Ovary (tissue), 9 donors: ENCODE data around the gene C1orf167. TPM values are rescaled to one million over a fixed set of nuclear protein-coding genes. Genes with fewer than 3 reads are reported as not detected.

Experiments used
- DNase-seq, 5 donors: peaks; one replicate each; pipeline ENCODE4 v3.0.0-alpha.2; 2019 to 2020
- H3K27ac ChIP-seq, 2 donors: fragments of 200-600 bp; one replicate each; pipeline versions ENCODE4 v1.5.1 to v1.8.0; 2019 to 2022
- H3K27me3 ChIP-seq: fragments of 200-600 bp; one replicate; pipeline ENCODE4 v1.8.0; 2022
- H3K36me3 ChIP-seq: fragments of 200-600 bp; sonication (generic); one replicate; pipeline ENCODE4 v1.5.1; 2019
- H3K4me1 ChIP-seq: one replicate; pipeline ENCODE4 v1.8.1; 2013; ENCODE audit warnings: mild to moderate bottlenecking, moderate library complexity; ENCODE audit not compliant: insufficient read depth
- H3K4me3 ChIP-seq: fragments of 200-600 bp; sonication (generic); one replicate; pipeline ENCODE4 v1.5.1; 2017
- H3K9me3 ChIP-seq, 2 donors: fragments of 200-600 bp in 1 of 2; sonication (generic) in 1 of 2; one replicate each; pipeline versions ENCODE4 v1.5.1 to v1.8.1; 2013 to 2019; ENCODE audit warnings: mild to moderate bottlenecking in 1 of 2, moderate library complexity in 1 of 2
- CTCF ChIP-seq, 3 donors: fragments of 450-650 bp in 2 of 3; fragments of 200-600 bp in 1 of 3; IDR thresholded peaks; one replicate each; pipeline versions ENCODE4 v1.5.1 to v1.8.0; 2016 to 2022; ENCODE audit warnings: antibody characterized with exemption in 3 of 3, mild to moderate bottlenecking in 1 of 3
- EP300 ChIP-seq: sonication (generic); formaldehyde crosslinking; IDR thresholded peaks from one replicate; pipeline ENCODE4 v1.6.1; 2017; ENCODE audit warnings: antibody characterized with exemption
- POLR2A ChIP-seq: fragments of 450-650 bp; IDR thresholded peaks from one replicate; pipeline ENCODE4 v1.6.1; 2017; ENCODE audit warnings: antibody characterized with exemption, mild to moderate bottlenecking, moderate library complexity
- WGBS, 3 donors: extraction: QIAGEN DNeasy Blood & Tissue Kit in 1 of 3; methylation state at CpG; one replicate each; pipeline versions ENCODE4 v1.1.5 to v1.1.7; 2013 to 2017; 5-methylcytosine and 5-hydroxymethylcytosine counted together
- intact Hi-C, 4 donors: fragments of 100-400 bp; cut with DNase I; formaldehyde crosslinking; loops; one replicate each; pipeline versions ENCODE4 v1.11.0 to v1.15.1; 2022 to 2023
- polyA plus RNA-seq, 2 donors: library from polyadenylated mRNA; stranded (reverse); fragments of 200-250 nt in 1 of 2; fragments of 350-450 nt in 1 of 2; fragmentation: Illumina TruSeq in 1 of 2; extraction: RNeasy Lipid Tissue Mini Kit (QIAGEN cat#74804) in 1 of 2; gene quantifications; one replicate each; pipeline ENCODE4 v1.2.3, GENCODE V29; 2013 to 2014
- total RNA-seq, 7 donors: library from RNA; depleted of rRNA in 2 of 7; stranded (reverse); fragments of >200 nt in 2 of 7; fragmentation: NEBNext Ultra II Directional in 3 of 7; extraction: Animal tissue kit (Norgen Biotek cat#: 25700) in 3 of 7; gene quantifications; one replicate each; pipeline versions ENCODE4 v1.1.0 to v1.2.4, GENCODE V29; 2016 to 2023
- donor health status: DM: no; HTN: no; CAD: no; lungs with moderate emphysema.
- donor health status: DM: no; HTN: no; CAD: no.
- donor health status: Bipolar disorder and iron deficiency.
- donor health status: DM: yes; HTN: yes; CAD: no.
- donor health status: DM: no; HTN: no; CAD: no.
- donor health status: DM: yes; HTN: yes; CAD: no.

Gene C1orf167
- total and polyA plus RNA-seq, 9 donors = 0.48 to 4.4 (median 1.4) TPM; not detected in 2

- no peaks in the 10 kb centered on the region for H3K27me3 ChIP-seq
- no peaks in the 10 kb centered on the region for H3K4me1 ChIP-seq
- intact Hi-C loops = loop anchor here in 3 of 4 donors (5.0 to 10.0 kb wide), 3 partner anchors 72 to 369 kb away; no protein-coding TSS in a partner anchor
- 85 to 90% (median 87%) methylated on average over 28 of the region's 28 CpGs for WGBS, 3 donors
- no peak for DNase-seq
- no peak overlapping the region for H3K27ac ChIP-seq
- no peaks in the 10 kb centered on the region for H3K9me3 ChIP-seq
- H3K4me3 ChIP-seq = no peak overlapping the region
- H3K36me3 ChIP-seq = peaks cover 2% of the 10 kb centered on the region
- TF ChIP-seq CTCF (IDR thresholded peaks at IDR 0.05) (no peak), EP300 (no peak), POLR2A (no peak)
These were observed 73.6 kb downstream of the C1orf167 start for GRCh38 chr1:11835441-11836225.

GRCh38 chr1:11836955-11837766, 75.2 kb downstream of the C1orf167 start:
- Histone ChIP-seq H3K27me3 (no peaks in the 10 kb centered on the region), H3K9me3 (no peaks in the 10 kb centered on the region), H3K4me3 (no peak overlapping the region), H3K27ac (no peak overlapping the region), H3K4me1 (peaks cover 2% of the 10 kb centered on the region), H3K36me3 (peaks cover 2% of the 10 kb centered on the region)
- no peak for DNase-seq
- TF ChIP-seq CTCF (IDR thresholded peaks at IDR 0.05) = no peak
- TF ChIP-seq POLR2A = no peak
- no peak for TF ChIP-seq EP300
- WGBS, 3 donors = 74 to 80% (median 76%) methylated on average over 36 of the region's 36 CpGs
- intact Hi-C loops = loop anchor here in 3 of 4 donors (5.0 to 10.0 kb wide), 3 partner anchors 70 to 368 kb away; no protein-coding TSS in a partner anchor

GRCh38 chr1:11837767-11838348, 75.9 kb downstream of the C1orf167 start:
- intact Hi-C loops = loop anchor here in 3 of 4 donors (5.0 to 10.0 kb wide), 3 partner anchors 69 to 367 kb away; no protein-coding TSS in a partner anchor
- Histone ChIP-seq H3K27ac (no peak overlapping the region), H3K4me3 (no peak overlapping the region), H3K36me3 (no peaks in the 10 kb centered on the region), H3K9me3 (no peaks in the 10 kb centered on the region), H3K27me3 (no peaks in the 10 kb centered on the region), H3K4me1 (peaks cover 6% of the 10 kb centered on the region)
- DNase-seq = no peak
- TF ChIP-seq EP300 (no peak), POLR2A (no peak), CTCF (IDR thresholded peaks at IDR 0.05) (no peak)
- 79 to 82% (median 81%) methylated on average over 11 of the region's 11 CpGs for WGBS, 3 donors
